ENCODE measurements around the gene GGCX. TPM values are rescaled to one million over a fixed set of nuclear protein-coding genes. Genes with fewer than 3 reads are reported as not detected.
A peak's percentile ranks its signal among the peaks of the same experiment; 100 is the strongest.

The GGCX gene
- total and polyA plus RNA-seq, 9 of the 15 experiments (the other 6 are each of a cell fraction or from before 2014, with no cell fraction given), result 14.4 to 47.1 (median 28.1) TPM

DNA sequence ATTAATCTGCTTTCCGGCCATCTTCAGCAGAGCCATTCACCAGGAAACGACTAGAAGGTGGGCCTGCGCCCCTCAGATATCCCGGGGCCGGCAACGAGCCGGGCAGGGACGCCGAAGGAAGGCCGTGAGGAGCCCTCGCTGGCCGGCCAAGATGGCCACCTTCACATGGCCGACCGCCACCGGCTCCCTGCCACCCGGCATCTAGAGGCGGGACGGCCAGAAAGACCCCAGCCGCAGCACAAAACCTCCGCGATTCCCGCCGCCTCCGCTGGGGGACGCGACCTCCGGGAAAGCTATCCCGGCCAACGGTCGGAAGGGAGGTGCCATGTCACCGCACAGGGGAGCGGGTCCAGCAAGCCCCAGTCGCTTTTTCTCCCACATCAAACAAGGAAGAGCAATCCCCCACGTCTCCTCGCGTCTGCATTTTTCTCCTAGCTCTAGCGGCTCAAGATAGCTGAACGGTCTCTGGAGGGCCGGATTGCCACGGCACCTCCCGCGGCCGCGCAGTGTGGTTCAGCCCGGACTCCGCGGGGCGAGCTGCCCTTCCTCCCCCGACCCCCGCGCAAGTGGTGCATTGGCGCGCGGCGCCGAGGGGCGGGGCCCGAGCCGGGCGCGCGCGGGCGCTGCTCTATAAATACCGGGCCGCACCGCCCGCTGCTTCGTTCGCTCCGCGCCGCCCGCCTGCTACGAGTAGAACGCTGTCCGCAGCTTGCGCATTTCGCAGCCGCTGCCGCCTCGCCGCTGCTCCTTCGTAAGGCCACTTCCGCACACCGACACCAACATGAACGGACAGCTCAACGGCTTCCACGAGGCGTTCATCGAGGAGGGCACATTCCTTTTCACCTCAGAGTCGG, 22.6 kb downstream of the GGCX start, which contains the start of gene MAT2A (continued):
- TF ChIP-seq NFE2 (IDR thresholded peaks at IDR 0.05; ENCODE audit: low read depth), result peak; percentile 26; the same call in 1 of the 2 replicates
- no peak for TF ChIP-seq BDP1 (IDR thresholded peaks at IDR 0.05; ENCODE audit: insufficient read depth, insufficient read length)
- no peak for TF ChIP-seq RNF219 (CRISPR knock-in tag; IDR thresholded peaks at IDR 0.05)
- TF ChIP-seq NCOA1 (IDR thresholded peaks at IDR 0.05; ENCODE audit: low read depth), result peak; percentile 71
- TF ChIP-seq SP2 (IDR thresholded peaks at IDR 0.05; ENCODE audit: extremely low read depth, low read depth, low read length, poor library complexity, severe bottlenecking), result no peak
- TF ChIP-seq U2AF2 (optimal IDR thresholded peaks at IDR 0.05; ENCODE audit: low read depth, low read length), result no peak
- TF ChIP-seq E4F1 (CRISPR knock-in tag; IDR thresholded peaks at IDR 0.05; ENCODE audit: borderline replicate concordance), result no peak
- TF ChIP-seq ZNF740 (CRISPR knock-in tag; IDR thresholded peaks at IDR 0.05), result peak; percentile 13; the same call in 1 of the 2 replicates
- 0 out of 4 replicates have a peak, but pooled peaks of 1 of the 2 experiments have one; percentile 5 for TF ChIP-seq ZNF740 (tag; IDR thresholded peaks at IDR 0.05)
- no peak for TF ChIP-seq TFE3 (CRISPR knock-in tag; IDR thresholded peaks at IDR 0.05)
- TF ChIP-seq, protein P1, sequence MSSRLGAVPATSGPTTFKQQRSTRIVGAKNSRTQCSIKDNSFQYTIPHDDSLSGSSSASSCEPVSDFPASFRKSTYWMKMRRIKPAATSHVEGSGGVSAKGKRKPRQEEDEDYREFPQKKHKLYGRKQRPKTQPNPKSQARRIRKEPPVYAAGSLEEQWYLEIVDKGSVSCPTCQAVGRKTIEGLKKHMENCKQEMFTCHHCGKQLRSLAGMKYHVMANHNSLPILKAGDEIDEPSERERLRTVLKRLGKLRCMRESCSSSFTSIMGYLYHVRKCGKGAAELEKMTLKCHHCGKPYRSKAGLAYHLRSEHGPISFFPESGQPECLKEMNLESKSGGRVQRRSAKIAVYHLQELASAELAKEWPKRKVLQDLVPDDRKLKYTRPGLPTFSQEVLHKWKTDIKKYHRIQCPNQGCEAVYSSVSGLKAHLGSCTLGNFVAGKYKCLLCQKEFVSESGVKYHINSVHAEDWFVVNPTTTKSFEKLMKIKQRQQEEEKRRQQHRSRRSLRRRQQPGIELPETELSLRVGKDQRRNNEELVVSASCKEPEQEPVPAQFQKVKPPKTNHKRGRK (tag; IDR thresholded peaks at IDR 0.05), result no peak
- TF ChIP-seq ZNF224 (CRISPR knock-in tag; IDR thresholded peaks at IDR 0.05), result no peak; the same call in 1 of the 2 replicates
- no peak for TF ChIP-seq THRA (IDR thresholded peaks at IDR 0.05)
- no peak for TF ChIP-seq MXD1 (CRISPR knock-in tag; IDR thresholded peaks at IDR 0.05; ENCODE audit: borderline replicate concordance, poor library complexity, severe bottlenecking)

All from K562 (cell line).